Islet of Langerhans (tissue), 1 donor: ENCODE data around the gene UVSSA.

Experiments used
- FAIRE-seq: peaks from one replicate; lab custom pipeline; 2011; peaks lifted over from hg19 to GRCh38; lab: Jason Lieb, UNC

Gene UVSSA

GRCh38 chr4:1348746-1349145 lies 1.7 kb downstream of the UVSSA start:
- no peak for FAIRE-seq

GRCh38 chr4:1349359-1350168 lies 2.6 kb downstream of the UVSSA start:
- no peak for FAIRE-seq

- FAIRE-seq: no peak
Observed at GRCh38 chr4:1350169-1350520, 3.1 kb downstream of the UVSSA start.

GRCh38 chr4:1351854-1352566 lies 5.0 kb downstream of the UVSSA start:
- FAIRE-seq: no peak

- no peak for FAIRE-seq
Observed at GRCh38 chr4:1352567-1352900, 5.5 kb downstream of the UVSSA start.

GRCh38 chr4:1353186-1354055 lies 6.4 kb downstream of the UVSSA start:
- no peak for FAIRE-seq

- no peak for FAIRE-seq
Observed at GRCh38 chr4:1354136-1354982, 7.4 kb downstream of the UVSSA start.

- FAIRE-seq: no peak
Observed at GRCh38 chr4:1354983-1355275, 7.9 kb downstream of the UVSSA start.

GRCh38 chr4:1355378-1355777 lies 8.4 kb downstream of the UVSSA start:
- no peak for FAIRE-seq

GRCh38 chr4:1356181-1356998 lies 9.4 kb downstream of the UVSSA start:
- no peak for FAIRE-seq

- no peak for FAIRE-seq
Observed at GRCh38 chr4:1357356-1358248, 10.6 kb downstream of the UVSSA start.

GRCh38 chr4:1358421-1359143 lies 11.6 kb downstream of the UVSSA start:
- FAIRE-seq: no peak

GRCh38 chr4:1359144-1359501 lies 12.1 kb downstream of the UVSSA start:
- no peak for FAIRE-seq

GRCh38 chr4:1359976-1360375 lies 13.0 kb downstream of the UVSSA start:
- FAIRE-seq: no peak

GRCh38 chr4:1360423-1361283 lies 13.6 kb downstream of the UVSSA start:
- no peak for FAIRE-seq

GRCh38 chr4:1361431-1361830 lies 14.4 kb downstream of the UVSSA start:
- no peak for FAIRE-seq

- FAIRE-seq: no peak
Observed at GRCh38 chr4:1362046-1362445, 15.0 kb downstream of the UVSSA start.

- no peak for FAIRE-seq
Observed at GRCh38 chr4:1362521-1362920, 15.5 kb downstream of the UVSSA start.

GRCh38 chr4:1363513-1363912 lies 16.5 kb downstream of the UVSSA start:
- FAIRE-seq: no peak
